GM12878 (cell line): ENCODE results near the gene UTP25. TPM values are rescaled to one million over a fixed set of nuclear protein-coding genes. Genes with fewer than 3 reads are reported as not detected.

Source experiments
- ASH2L ChIP-seq: fragments of 300-600, 200-600 bp; sonication (generic); IDR thresholded peaks from 2 replicates; pipeline ENCODE4 v1.6.1; 2017; ENCODE audit warnings: low read depth, mild to moderate bottlenecking, borderline replicate concordance
- POU2F2 ChIP-seq: IDR thresholded peaks from 3 replicates; pipeline ENCODE4 v1.6.1; 2011; ENCODE audit warnings: low read depth, mild to moderate bottlenecking, low read length, borderline replicate concordance
- SIN3A ChIP-seq: IDR thresholded peaks from 2 replicates; pipeline ENCODE4 v1.6.1; 2012; ENCODE audit warnings: low read depth, low read length, improper control_type of control experiment
- SIX5 ChIP-seq: IDR thresholded peaks from 2 replicates; pipeline ENCODE4 v1.6.1; 2011; ENCODE audit warnings: mild to moderate bottlenecking, low read depth, low read length, moderate library complexity; ENCODE audit not compliant: severe bottlenecking
- SREBF1 ChIP-seq: IDR thresholded peaks from 2 replicates; pipeline ENCODE4 v1.6.1; 2012; ENCODE audit warnings: mild to moderate bottlenecking, low read length
- polyA plus RNA-seq, 11 experiments: library from polyadenylated mRNA; depleted of rRNA in 4 of 11; unstranded in 6 of 11; stranded (reverse) in 5 of 11; fragments of >200 nt; fragmentation: Nextera tagmentation in 4 of 11; fragmentation: Illumina TruSeq in 1 of 11; extraction: Ambion mirVana in 4 of 11; extraction: Trizol in 1 of 11; gene quantifications; 1 replicate in 1 of 11; 2 replicates in 10 of 11; pipeline versions ENCODE4 v1.2.1 to v1.2.3, GENCODE V29; 2011 to 2016; ENCODE audit warnings: inconsistent platforms in 2 of 11, missing spikeins in 2 of 11, low read depth in 1 of 11
- total RNA-seq, 4 experiments: library from RNA; depleted of rRNA in 3 of 4; stranded (reverse); fragments of >200 nt in 3 of 4; fragmentation: Illumina TruSeq in 1 of 4; extraction: Trizol in 1 of 4; gene quantifications; 2 replicates each; pipeline versions ENCODE4 v1.2.1 to v1.2.3, GENCODE V29; 2013 to 2021
- TF ChIP-seq, protein P1 (sequence below): IDR thresholded peaks from 2 replicates; pipeline ENCODE4 v1.6.1; 2012; ENCODE audit warnings: improper control_type of control experiment, low read depth, low read length; ENCODE audit not compliant: insufficient replicate concordance

The UTP25 gene
- total and polyA plus RNA-seq, 10 of the 15 experiments (the other 5 are each of a cell fraction or from before 2014, with no cell fraction given): 3.0 to 13.3 (median 8.5) TPM

DNA sequence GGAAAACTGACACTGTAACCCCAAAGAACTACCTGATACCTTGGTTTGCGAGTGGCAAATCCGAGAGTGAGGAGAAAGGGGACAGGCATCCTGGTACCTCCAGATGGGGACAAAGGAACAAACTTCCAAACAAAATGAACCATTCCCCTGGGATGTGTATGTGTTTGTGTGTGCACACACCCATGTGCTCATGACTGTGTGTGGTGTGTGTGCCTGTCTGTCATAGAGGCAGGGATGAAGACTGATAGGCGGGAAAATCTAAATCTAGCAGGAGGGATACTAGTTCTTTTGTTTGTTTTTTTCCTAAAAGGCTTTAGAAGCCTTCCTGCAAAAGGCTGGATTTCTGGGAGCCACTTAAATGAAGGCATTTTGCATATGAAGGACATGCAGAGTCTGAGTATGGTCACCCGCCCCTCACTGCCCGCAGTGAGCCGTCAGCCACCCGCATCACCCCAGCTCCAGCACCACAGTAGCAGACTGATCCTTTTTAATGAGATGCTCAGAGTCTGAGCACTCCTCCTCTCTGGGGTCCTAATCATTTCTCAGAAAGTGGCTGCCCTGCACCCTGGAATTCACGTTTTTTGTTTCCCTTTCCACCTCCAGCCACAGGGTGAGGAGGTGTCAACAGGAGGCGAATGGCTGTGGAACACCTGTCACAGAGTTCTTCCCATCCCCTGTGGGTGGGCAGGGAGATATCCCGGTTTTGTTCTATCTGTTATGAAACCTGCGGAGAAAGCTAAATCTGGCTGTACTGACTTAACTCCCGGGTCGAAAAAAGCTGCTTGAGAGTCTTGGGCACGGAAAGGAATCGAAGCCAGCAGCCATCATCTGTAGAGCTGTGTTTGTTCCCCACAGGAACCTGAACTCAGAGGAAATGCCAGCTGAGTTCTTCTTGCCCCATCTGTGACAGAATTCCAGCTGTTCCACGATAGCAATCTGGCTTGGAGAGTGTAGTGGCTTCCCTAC, 34.9 kb downstream of the UTP25 start (continued):
- TF ChIP-seq, protein P1, sequence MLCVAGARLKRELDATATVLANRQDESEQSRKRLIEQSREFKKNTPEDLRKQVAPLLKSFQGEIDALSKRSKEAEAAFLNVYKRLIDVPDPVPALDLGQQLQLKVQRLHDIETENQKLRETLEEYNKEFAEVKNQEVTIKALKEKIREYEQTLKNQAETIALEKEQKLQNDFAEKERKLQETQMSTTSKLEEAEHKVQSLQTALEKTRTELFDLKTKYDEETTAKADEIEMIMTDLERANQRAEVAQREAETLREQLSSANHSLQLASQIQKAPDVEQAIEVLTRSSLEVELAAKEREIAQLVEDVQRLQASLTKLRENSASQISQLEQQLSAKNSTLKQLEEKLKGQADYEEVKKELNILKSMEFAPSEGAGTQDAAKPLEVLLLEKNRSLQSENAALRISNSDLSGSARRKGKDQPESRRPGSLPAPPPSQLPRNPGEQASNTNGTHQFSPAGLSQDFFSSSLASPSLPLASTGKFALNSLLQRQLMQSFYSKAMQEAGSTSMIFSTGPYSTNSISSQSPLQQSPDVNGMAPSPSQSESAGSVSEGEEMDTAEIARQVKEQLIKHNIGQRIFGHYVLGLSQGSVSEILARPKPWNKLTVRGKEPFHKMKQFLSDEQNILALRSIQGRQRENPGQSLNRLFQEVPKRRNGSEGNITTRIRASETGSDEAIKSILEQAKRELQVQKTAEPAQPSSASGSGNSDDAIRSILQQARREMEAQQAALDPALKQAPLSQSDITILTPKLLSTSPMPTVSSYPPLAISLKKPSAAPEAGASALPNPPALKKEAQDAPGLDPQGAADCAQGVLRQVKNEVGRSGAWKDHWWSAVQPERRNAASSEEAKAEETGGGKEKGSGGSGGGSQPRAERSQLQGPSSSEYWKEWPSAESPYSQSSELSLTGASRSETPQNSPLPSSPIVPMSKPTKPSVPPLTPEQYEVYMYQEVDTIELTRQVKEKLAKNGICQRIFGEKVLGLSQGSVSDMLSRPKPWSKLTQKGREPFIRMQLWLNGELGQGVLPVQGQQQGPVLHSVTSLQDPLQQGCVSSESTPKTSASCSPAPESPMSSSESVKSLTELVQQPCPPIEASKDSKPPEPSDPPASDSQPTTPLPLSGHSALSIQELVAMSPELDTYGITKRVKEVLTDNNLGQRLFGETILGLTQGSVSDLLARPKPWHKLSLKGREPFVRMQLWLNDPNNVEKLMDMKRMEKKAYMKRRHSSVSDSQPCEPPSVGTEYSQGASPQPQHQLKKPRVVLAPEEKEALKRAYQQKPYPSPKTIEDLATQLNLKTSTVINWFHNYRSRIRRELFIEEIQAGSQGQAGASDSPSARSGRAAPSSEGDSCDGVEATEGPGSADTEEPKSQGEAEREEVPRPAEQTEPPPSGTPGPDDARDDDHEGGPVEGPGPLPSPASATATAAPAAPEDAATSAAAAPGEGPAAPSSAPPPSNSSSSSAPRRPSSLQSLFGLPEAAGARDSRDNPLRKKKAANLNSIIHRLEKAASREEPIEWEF: no peak
- TF ChIP-seq ASH2L (no peak), SREBF1 (no peak), SIN3A (no peak), POU2F2 (no peak), SIX5 (no peak)
- TF ChIP-seq, all 136 proteins: peak for 0
